ENCODE measurements around the gene CDHR2. TPM values are rescaled to one million over a fixed set of nuclear protein-coding genes. Genes with fewer than 3 reads are reported as not detected.

CDHR2 gene
- total and polyA plus RNA-seq, 4 experiments from 2014 or later: 2.9 TPM; not detected in 2

GRCh38 chr5:176561259-176561658 lies 12.1 kb downstream of the CDHR2 start:
- Histone ChIP-seq H3K4me1 (ENCODE audit: insufficient read depth, low read length) (peaks cover 15% of the 10 kb centered on the region), H3K27me3 (ENCODE audit: insufficient read depth, low read length) (no peaks in the 10 kb centered on the region), H3K36me3 (ENCODE audit: insufficient read depth, low read length) (no peaks in the 10 kb centered on the region), H3K4me3 (ENCODE audit: low read length in 2 of 2) (no peak overlapping the region), H3K27ac (ENCODE audit: low read depth, low read length) (no peak overlapping the region), H3K9me3 (ENCODE audit: control insufficient read depth in 1 of 2, low read length in 2 of 2) (no peaks in the 10 kb centered on the region)
- Mint-ChIP-seq H3K36me3 (peaks cover 0 to 3% of the 10 kb centered on the region in 2 donors), H3K4me3 (no peak overlapping the region), H3K27me3 (peaks cover 0 to 2% of the 10 kb centered on the region in 2 donors), H3K27ac (no peak overlapping the region), H3K9me3 (peaks cover 0 to 1% (median 0%) of the 10 kb centered on the region in 8 donors), H3K4me1 (peaks cover 6 to 29% (median 15%) of the 10 kb centered on the region in 4 donors)
- ChIA-PET POLR2A (ENCODE audit: partially characterized antibody) (no interaction called here), CTCF (ENCODE audit: partially characterized antibody) (no interaction called here)
- intact Hi-C loops (cut with micrococcal nuclease): no loop called here
- DNase-seq: no peak

- intact Hi-C loops (cut with micrococcal nuclease): no loop called here
- peaks cover 0 to 3% of the 10 kb centered on the region in 2 donors for H3K36me3 Mint-ChIP-seq
- POLR2A ChIA-PET (ENCODE audit: partially characterized antibody): no interaction called here
- peaks cover 0 to 4% of the 10 kb centered on the region in 2 donors for H3K27me3 Mint-ChIP-seq
- CTCF ChIA-PET (ENCODE audit: partially characterized antibody): interaction anchor here (2.0 kb wide), 1 partner anchor 11 kb away, joined by 6 read pairs; no protein-coding TSS in a partner anchor
- H3K9me3 ChIP-seq (ENCODE audit: control insufficient read depth in 1 of 2, low read length in 2 of 2): no peaks in the 10 kb centered on the region
- H3K36me3 ChIP-seq (ENCODE audit: insufficient read depth, low read length): no peaks in the 10 kb centered on the region
- peaks cover 4 to 21% (median 10%) of the 10 kb centered on the region in 4 donors for H3K4me1 Mint-ChIP-seq
- H3K27me3 ChIP-seq (ENCODE audit: insufficient read depth, low read length): no peaks in the 10 kb centered on the region
- peaks cover 9% of the 10 kb centered on the region for H3K4me1 ChIP-seq (ENCODE audit: insufficient read depth, low read length)
- H3K4me3 ChIP-seq (ENCODE audit: low read length in 2 of 2): no peak overlapping the region
- H3K9me3 Mint-ChIP-seq: peaks cover 0 to 1% (median 0%) of the 10 kb centered on the region in 8 donors
- no peak overlapping the region for H3K27ac ChIP-seq (ENCODE audit: low read depth, low read length)
- no peak overlapping the region for H3K27ac Mint-ChIP-seq
- no peak overlapping the region for H3K4me3 Mint-ChIP-seq
- DNase-seq: no peak
These were observed 13.0 kb downstream of the CDHR2 start for GRCh38 chr5:176562189-176562588.

GRCh38 chr5:176564002-176564401 lies 14.9 kb downstream of the CDHR2 start:
- no peak overlapping the region for H3K27ac ChIP-seq (ENCODE audit: low read depth, low read length)
- no peak overlapping the region for H3K4me3 Mint-ChIP-seq
- H3K27ac Mint-ChIP-seq: no peak overlapping the region
- H3K27me3 Mint-ChIP-seq: peaks cover 0 to 4% of the 10 kb centered on the region in 2 donors
- H3K36me3 Mint-ChIP-seq: peaks cover 0 to 3% of the 10 kb centered on the region in 2 donors
- CTCF ChIA-PET (ENCODE audit: partially characterized antibody): interaction anchor here (2.0 kb wide), 1 partner anchor 9 kb away, joined by 6 read pairs; no protein-coding TSS in a partner anchor
- H3K27me3 ChIP-seq (ENCODE audit: insufficient read depth, low read length): no peaks in the 10 kb centered on the region
- intact Hi-C loops (cut with micrococcal nuclease): no loop called here
- H3K9me3 ChIP-seq (ENCODE audit: control insufficient read depth in 1 of 2, low read length in 2 of 2): no peaks in the 10 kb centered on the region
- POLR2A ChIA-PET (ENCODE audit: partially characterized antibody): no interaction called here
- peaks cover 9% of the 10 kb centered on the region for H3K4me1 ChIP-seq (ENCODE audit: insufficient read depth, low read length)
- no peak for DNase-seq
- peaks cover 0 to 1% (median 0%) of the 10 kb centered on the region in 8 donors for H3K9me3 Mint-ChIP-seq
- peaks cover 4 to 16% (median 9%) of the 10 kb centered on the region in 4 donors for H3K4me1 Mint-ChIP-seq
- no peaks in the 10 kb centered on the region for H3K36me3 ChIP-seq (ENCODE audit: insufficient read depth, low read length)
- H3K4me3 ChIP-seq (ENCODE audit: low read length in 2 of 2): no peak overlapping the region

GRCh38 chr5:176565760-176566288 lies 16.7 kb downstream of the CDHR2 start:
- H3K4me1 ChIP-seq (ENCODE audit: insufficient read depth, low read length): no peaks in the 10 kb centered on the region

GRCh38 chr5:176568657-176569056 lies 19.5 kb downstream of the CDHR2 start:
- Mint-ChIP-seq H3K36me3 (no peaks in the 10 kb centered on the region), H3K4me1 (peaks cover 0 to 5% (median 0%) of the 10 kb centered on the region in 4 donors), H3K9me3 (no peaks in the 10 kb centered on the region), H3K4me3 (no peak overlapping the region), H3K27ac (no peak overlapping the region), H3K27me3 (peaks cover 5% of the 10 kb centered on the region in 2 donors)
- H3K27me3 ChIP-seq (ENCODE audit: insufficient read depth, low read length): no peaks in the 10 kb centered on the region
- H3K9me3 ChIP-seq (ENCODE audit: control insufficient read depth in 1 of 2, low read length in 2 of 2): no peaks in the 10 kb centered on the region
- no peaks in the 10 kb centered on the region for H3K36me3 ChIP-seq (ENCODE audit: insufficient read depth, low read length)
- no peak for DNase-seq
- CTCF ChIA-PET (ENCODE audit: partially characterized antibody): interaction anchor here (1.5 to 2.1 kb wide), 2 partner anchors 10 to 39 kb away, joined by 3 to 5 read pairs; no protein-coding TSS in a partner anchor
- intact Hi-C loops (cut with micrococcal nuclease): no loop called here
- no peak overlapping the region for H3K4me3 ChIP-seq (ENCODE audit: low read length in 2 of 2)
- H3K4me1 ChIP-seq (ENCODE audit: insufficient read depth, low read length): no peaks in the 10 kb centered on the region
- no peak overlapping the region for H3K27ac ChIP-seq (ENCODE audit: low read depth, low read length)
- POLR2A ChIA-PET (ENCODE audit: partially characterized antibody): no interaction called here

More at GRCh38 chr5:176565760-176566288, 16.7 kb downstream of the CDHR2 start:
- DNase-seq: no peak
- POLR2A ChIA-PET (ENCODE audit: partially characterized antibody): no interaction called here
- peaks cover 0 to 3% of the 10 kb centered on the region in 2 donors for H3K36me3 Mint-ChIP-seq
- no peak overlapping the region for H3K4me3 Mint-ChIP-seq
- H3K36me3 ChIP-seq (ENCODE audit: insufficient read depth, low read length): no peaks in the 10 kb centered on the region
- H3K27ac Mint-ChIP-seq: peak overlapping the region in 1 of 7 donors; percentile 41
- H3K4me3 ChIP-seq (ENCODE audit: low read length in 2 of 2): no peak overlapping the region
- H3K27ac ChIP-seq (ENCODE audit: low read depth, low read length): no peak overlapping the region
- CTCF ChIA-PET (ENCODE audit: partially characterized antibody): interaction anchor here (1.7 to 1.8 kb wide), 2 partner anchors 8 to 118 kb away, joined by 4 to 6 read pairs; partner anchors contain the start of gene FAF2
- H3K9me3 ChIP-seq (ENCODE audit: control insufficient read depth in 1 of 2, low read length in 2 of 2): no peaks in the 10 kb centered on the region
- intact Hi-C loops (cut with micrococcal nuclease): no loop called here
- no peaks in the 10 kb centered on the region for H3K9me3 Mint-ChIP-seq
- H3K27me3 ChIP-seq (ENCODE audit: insufficient read depth, low read length): no peaks in the 10 kb centered on the region
- H3K4me1 Mint-ChIP-seq: peaks cover 0 to 4% (median 1%) of the 10 kb centered on the region in 4 donors
- peaks cover 3 to 4% of the 10 kb centered on the region in 2 donors for H3K27me3 Mint-ChIP-seq

- intact Hi-C loops (cut with micrococcal nuclease): no loop called here
- POLR2A ChIA-PET (ENCODE audit: partially characterized antibody): no interaction called here
- no peak overlapping the region for H3K4me3 Mint-ChIP-seq
- Histone ChIP-seq H3K4me1 (ENCODE audit: insufficient read depth, low read length) (peaks cover 6% of the 10 kb centered on the region), H3K27me3 (ENCODE audit: insufficient read depth, low read length) (no peaks in the 10 kb centered on the region), H3K27ac (ENCODE audit: low read depth, low read length) (no peak overlapping the region), H3K4me3 (ENCODE audit: low read length in 2 of 2) (no peak overlapping the region), H3K9me3 (ENCODE audit: control insufficient read depth in 1 of 2, low read length in 2 of 2) (no peaks in the 10 kb centered on the region), H3K36me3 (ENCODE audit: insufficient read depth, low read length) (no peaks in the 10 kb centered on the region)
- H3K9me3 Mint-ChIP-seq: no peaks in the 10 kb centered on the region
- no peak overlapping the region for H3K27ac Mint-ChIP-seq
- H3K4me1 Mint-ChIP-seq: peaks cover 2 to 12% (median 7%) of the 10 kb centered on the region in 4 donors
- no peaks in the 10 kb centered on the region for H3K36me3 Mint-ChIP-seq
- DNase-seq: no peak
- peaks cover 5 to 9% of the 10 kb centered on the region in 2 donors for H3K27me3 Mint-ChIP-seq
- CTCF ChIA-PET (ENCODE audit: partially characterized antibody): interaction anchor here (0.7 to 2.1 kb wide), 4 partner anchors 14 to 153 kb away, joined by 3 to 5 read pairs (median 4); no protein-coding TSS in a partner anchor
These were observed 20.9 kb downstream of the CDHR2 start for GRCh38 chr5:176570044-176570443.

GRCh38 chr5:176573564-176574296 lies 24.6 kb downstream of the CDHR2 start:
- Histone ChIP-seq H3K4me1 (ENCODE audit: insufficient read depth, low read length) (peaks cover 6% of the 10 kb centered on the region), H3K4me3 (ENCODE audit: low read length in 2 of 2) (no peak overlapping the region), H3K36me3 (ENCODE audit: insufficient read depth, low read length) (no peaks in the 10 kb centered on the region), H3K27me3 (ENCODE audit: insufficient read depth, low read length) (no peaks in the 10 kb centered on the region), H3K27ac (ENCODE audit: low read depth, low read length) (no peak overlapping the region), H3K9me3 (ENCODE audit: control insufficient read depth in 1 of 2, low read length in 2 of 2) (no peaks in the 10 kb centered on the region)
- intact Hi-C loops (cut with micrococcal nuclease): loop anchor here (1.0 to 2.0 kb wide), 4 partner anchors 24 to 157 kb away; partner anchors contain the start of genes CLTB and RNF44
- peak; percentile 62 to 71 (median 67) for DNase-seq
- Mint-ChIP-seq H3K36me3 (no peaks in the 10 kb centered on the region), H3K4me1 (peaks cover 4 to 16% (median 8%) of the 10 kb centered on the region in 4 donors), H3K9me3 (no peaks in the 10 kb centered on the region), H3K27me3 (peaks cover 3 to 9% of the 10 kb centered on the region in 2 donors), H3K27ac (no peak overlapping the region), H3K4me3 (no peak overlapping the region)
- CTCF ChIA-PET (ENCODE audit: partially characterized antibody): interaction anchor here (0.6 to 3.9 kb wide), 28 partner anchors 8 to 385 kb away, joined by 3 to 28 read pairs (median 4); partner anchors contain the start of genes CDHR2, HIGD2A, NOP16 and TSPAN17
- POLR2A ChIA-PET (ENCODE audit: partially characterized antibody): interaction anchor here (1.0 to 2.9 kb wide), 4 partner anchors 31 to 157 kb away, joined by 4 to 23 read pairs (median 8); partner anchors contain the start of genes CLTB and RNF44

All from CD4-positive, alpha-beta memory T cell (primary cell).